Measurements from ENCODE around the gene CERS6. TPM values are rescaled to one million over a fixed set of nuclear protein-coding genes. Genes with fewer than 3 reads are reported as not detected.
A peak's percentile ranks its signal among the peaks of the same experiment; 100 is the strongest.

CERS6 gene
- polyA plus RNA-seq, 3 donors = 7.6 to 17.7 (median 15.6) TPM

- Mint-ChIP-seq H3K27ac (peak overlapping the region in 1 of 7 donors; percentile 14), H3K4me3 (no peak overlapping the region), H3K4me1 (peaks cover 27% of the 10 kb centered on the region), H3K27me3 (ENCODE audit: low read depth in 3 of 3) (peaks cover 0 to 2% (median 0%) of the 10 kb centered on the region in 3 donors), H3K9me3 (peaks cover 9 to 25% (median 15%) of the 10 kb centered on the region in 7 donors), H3K36me3 (peaks cover 14% of the 10 kb centered on the region in 2 donors)
- WGBS (ENCODE audit: insufficient coverage) = no CpG with 5 or more reads among the region's 2 CpGs
- Histone ChIP-seq H3K36me3 (replicated peaks in 1 of 2; ENCODE audit: control insufficient read depth in 1 of 2, insufficient read depth in 2 of 2, low read length in 2 of 2) (peaks cover 0 to 18% of the 10 kb centered on the region in 2 donors), H2AFZ (ENCODE audit: insufficient read depth, low read depth, low read length, poor library complexity, severe bottlenecking) (no peak overlapping the region), H3K4me2 (replicated peaks; ENCODE audit: extremely low read depth, low read length, poor library complexity, severe bottlenecking) (no peak overlapping the region), H3K27me3 (ENCODE audit: control insufficient read depth in 2 of 2, insufficient read depth in 2 of 2, low read length in 2 of 2) (no peaks in the 10 kb centered on the region), H4K20me1 (ENCODE audit: insufficient read depth, low read length) (peaks cover 36% of the 10 kb centered on the region), H3K4me3 (replicated peaks in 1 of 3; ENCODE audit: low read depth in 2 of 3, low read length in 3 of 3) (no peak overlapping the region), H3K4me1 (ENCODE audit: control insufficient read depth in 1 of 2, insufficient read depth in 2 of 2, low read length in 2 of 2) (peaks cover 0 to 6% of the 10 kb centered on the region in 2 donors), H3K9ac (ENCODE audit: insufficient read depth, low read length, poor library complexity, severe bottlenecking) (no peak overlapping the region), H3K9me3 (replicated peaks in 1 of 2; ENCODE audit: control insufficient read depth in 1 of 2, insufficient read depth in 1 of 2, low read length in 2 of 2) (peaks cover 15 to 16% of the 10 kb centered on the region in 2 donors), H3K27ac (ENCODE audit: low read depth in 1 of 2, low read length in 2 of 2) (no peak overlapping the region), H3K79me2 (ENCODE audit: insufficient read depth, low read length) (peaks cover 70% of the 10 kb centered on the region)
- no peak for TF ChIP-seq CTCF (IDR thresholded peaks at IDR 0.05)
- intact Hi-C loops (cut with micrococcal nuclease) = no loop called here
- DNase-seq = no peak
These were observed 144.9 kb downstream of the CERS6 start for GRCh38 chr2:168600949-168601348.

- peak overlapping the region in 1 of 2 donors; percentile 18 for H3K4me3 Mint-ChIP-seq
- Histone ChIP-seq H3K9me3 (replicated peaks in 1 of 2; ENCODE audit: control insufficient read depth in 1 of 2, insufficient read depth in 1 of 2, low read length in 2 of 2) (peaks cover 15 to 17% of the 10 kb centered on the region in 2 donors), H3K4me2 (replicated peaks; ENCODE audit: extremely low read depth, low read length, poor library complexity, severe bottlenecking) (no peak overlapping the region), H3K79me2 (ENCODE audit: insufficient read depth, low read length) (peaks cover 70% of the 10 kb centered on the region), H4K20me1 (ENCODE audit: insufficient read depth, low read length) (peaks cover 28% of the 10 kb centered on the region), H3K36me3 (replicated peaks in 1 of 2; ENCODE audit: control insufficient read depth in 1 of 2, insufficient read depth in 2 of 2, low read length in 2 of 2) (peaks cover 0 to 18% of the 10 kb centered on the region in 2 donors), H3K27me3 (ENCODE audit: control insufficient read depth in 2 of 2, insufficient read depth in 2 of 2, low read length in 2 of 2) (no peaks in the 10 kb centered on the region), H2AFZ (ENCODE audit: insufficient read depth, low read depth, low read length, poor library complexity, severe bottlenecking) (no peak overlapping the region), H3K4me1 (ENCODE audit: control insufficient read depth in 1 of 2, insufficient read depth in 2 of 2, low read length in 2 of 2) (peaks cover 0 to 6% of the 10 kb centered on the region in 2 donors), H3K4me3 (replicated peaks in 1 of 3; ENCODE audit: low read depth in 2 of 3, low read length in 3 of 3) (no peak overlapping the region), H3K27ac (ENCODE audit: low read depth in 1 of 2, low read length in 2 of 2) (peak overlapping the region in 1 of 2 donors; percentile 15), H3K9ac (ENCODE audit: insufficient read depth, low read length, poor library complexity, severe bottlenecking) (no peak overlapping the region)
- WGBS (ENCODE audit: insufficient coverage) = 60% methylated on average over 1 of the region's 3 CpGs
- peaks cover 9 to 25% (median 16%) of the 10 kb centered on the region in 7 donors for H3K9me3 Mint-ChIP-seq
- peaks cover 16 to 20% of the 10 kb centered on the region in 2 donors for H3K36me3 Mint-ChIP-seq
- peaks cover 0 to 2% (median 0%) of the 10 kb centered on the region in 3 donors for H3K27me3 Mint-ChIP-seq (ENCODE audit: low read depth in 3 of 3)
- intact Hi-C loops (cut with micrococcal nuclease) = no loop called here
- peaks cover 31% of the 10 kb centered on the region for H3K4me1 Mint-ChIP-seq
- no peak for TF ChIP-seq CTCF (IDR thresholded peaks at IDR 0.05)
- no peak for DNase-seq
- H3K27ac Mint-ChIP-seq = peak overlapping the region in 2 of 7 donors; percentile 2 to 53
These were observed 145.7 kb downstream of the CERS6 start for GRCh38 chr2:168601741-168602140.
